ENCODE results near the gene LGALS4.

Gene LGALS4

DNA sequence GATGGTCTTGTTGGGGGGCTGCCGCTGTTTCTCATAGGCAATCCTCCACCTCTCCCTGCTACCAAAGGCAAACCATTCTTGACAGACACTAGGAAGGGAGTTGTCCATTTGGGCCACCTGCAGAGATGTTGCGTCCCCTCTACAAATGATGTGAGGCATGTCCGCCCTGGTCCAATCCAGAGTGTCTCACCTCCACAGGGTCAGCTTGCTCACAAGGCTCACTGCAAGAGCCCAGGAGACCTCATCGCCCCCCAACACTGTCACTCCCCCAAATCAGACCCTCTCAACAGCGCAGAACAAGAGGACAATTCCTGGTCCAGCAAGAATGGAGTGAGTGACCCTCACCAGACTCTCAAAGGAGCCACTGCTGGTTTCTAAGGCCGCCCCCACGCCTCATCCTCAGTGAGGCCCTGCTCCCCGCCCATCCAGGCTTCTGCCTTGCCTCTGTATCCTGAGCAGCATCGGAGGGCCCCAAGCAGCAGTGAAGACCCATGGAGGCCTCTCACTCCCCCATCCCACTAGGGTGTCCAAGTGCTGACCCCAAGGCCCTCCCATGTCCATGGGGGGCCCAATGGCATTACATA is 30.5 kb upstream of the LGALS4 start:
- peaks cover 74% of the 10 kb centered on the region for H3K36me3 ChIP-seq (ENCODE audit: control insufficient read depth, insufficient read depth, low read length)
- no peaks in the 10 kb centered on the region for H3K27me3 ChIP-seq (replicated peaks; ENCODE audit: control insufficient read depth, insufficient read depth, low read length)
- H3K4me3 ChIP-seq (replicated peaks; ENCODE audit: low read depth, low read length) = no peak overlapping the region
- TF ChIP-seq, protein P1, sequence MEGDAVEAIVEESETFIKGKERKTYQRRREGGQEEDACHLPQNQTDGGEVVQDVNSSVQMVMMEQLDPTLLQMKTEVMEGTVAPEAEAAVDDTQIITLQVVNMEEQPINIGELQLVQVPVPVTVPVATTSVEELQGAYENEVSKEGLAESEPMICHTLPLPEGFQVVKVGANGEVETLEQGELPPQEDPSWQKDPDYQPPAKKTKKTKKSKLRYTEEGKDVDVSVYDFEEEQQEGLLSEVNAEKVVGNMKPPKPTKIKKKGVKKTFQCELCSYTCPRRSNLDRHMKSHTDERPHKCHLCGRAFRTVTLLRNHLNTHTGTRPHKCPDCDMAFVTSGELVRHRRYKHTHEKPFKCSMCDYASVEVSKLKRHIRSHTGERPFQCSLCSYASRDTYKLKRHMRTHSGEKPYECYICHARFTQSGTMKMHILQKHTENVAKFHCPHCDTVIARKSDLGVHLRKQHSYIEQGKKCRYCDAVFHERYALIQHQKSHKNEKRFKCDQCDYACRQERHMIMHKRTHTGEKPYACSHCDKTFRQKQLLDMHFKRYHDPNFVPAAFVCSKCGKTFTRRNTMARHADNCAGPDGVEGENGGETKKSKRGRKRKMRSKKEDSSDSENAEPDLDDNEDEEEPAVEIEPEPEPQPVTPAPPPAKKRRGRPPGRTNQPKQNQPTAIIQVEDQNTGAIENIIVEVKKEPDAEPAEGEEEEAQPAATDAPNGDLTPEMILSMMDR (IDR thresholded peaks at IDR 0.05; ENCODE audit: insufficient read depth, low read length, poor library complexity, severe bottlenecking) = no peak
- no peak for DNase-seq (ENCODE audit: extremely low read depth, insufficient read length)

DNA sequence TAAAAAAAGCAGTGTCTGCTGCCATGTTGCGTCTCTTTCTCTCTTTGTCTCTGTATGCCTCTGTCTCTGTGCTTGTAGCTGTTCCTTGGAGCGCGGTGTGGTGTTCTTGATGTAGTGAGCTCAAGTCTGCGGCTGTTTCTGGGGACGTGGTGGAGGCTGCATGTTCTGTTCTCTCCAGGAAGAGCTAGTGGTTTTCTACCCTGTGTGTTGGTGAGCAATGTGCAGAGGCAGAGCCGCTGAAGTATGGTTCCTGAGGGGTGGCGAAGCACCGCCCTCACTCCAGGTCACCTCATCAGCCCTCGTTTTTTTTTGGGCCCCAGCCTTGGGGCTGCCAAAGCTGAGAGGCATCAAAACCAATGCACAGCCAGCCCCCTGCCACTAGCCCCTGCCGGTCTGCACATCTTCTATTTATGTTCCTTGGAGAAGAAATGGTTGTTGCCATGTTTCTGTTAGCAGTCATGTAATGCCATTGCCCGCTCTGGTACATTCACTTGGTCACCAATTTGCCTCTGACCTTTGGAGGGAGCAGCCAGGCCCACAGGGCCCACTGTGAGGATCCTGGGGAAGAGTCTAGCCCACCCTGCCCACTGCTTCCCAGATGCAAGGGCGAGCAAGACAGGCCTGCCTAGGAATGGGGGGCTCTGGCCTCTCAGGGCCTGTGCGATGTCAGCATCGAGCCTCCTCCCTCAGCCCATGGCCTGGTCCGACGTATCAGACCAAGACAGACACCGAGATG is 29.9 kb upstream of the LGALS4 start:
- Histone ChIP-seq H3K4me3 (replicated peaks; ENCODE audit: low read depth, low read length) (no peak overlapping the region), H3K36me3 (ENCODE audit: control insufficient read depth, insufficient read depth, low read length) (peaks cover 78% of the 10 kb centered on the region), H3K27me3 (replicated peaks; ENCODE audit: control insufficient read depth, insufficient read depth, low read length) (no peaks in the 10 kb centered on the region)
- no peak for DNase-seq (ENCODE audit: extremely low read depth, insufficient read length)
- TF ChIP-seq, protein P1 (IDR thresholded peaks at IDR 0.05; ENCODE audit: insufficient read depth, low read length, poor library complexity, severe bottlenecking) = no peak

DNA sequence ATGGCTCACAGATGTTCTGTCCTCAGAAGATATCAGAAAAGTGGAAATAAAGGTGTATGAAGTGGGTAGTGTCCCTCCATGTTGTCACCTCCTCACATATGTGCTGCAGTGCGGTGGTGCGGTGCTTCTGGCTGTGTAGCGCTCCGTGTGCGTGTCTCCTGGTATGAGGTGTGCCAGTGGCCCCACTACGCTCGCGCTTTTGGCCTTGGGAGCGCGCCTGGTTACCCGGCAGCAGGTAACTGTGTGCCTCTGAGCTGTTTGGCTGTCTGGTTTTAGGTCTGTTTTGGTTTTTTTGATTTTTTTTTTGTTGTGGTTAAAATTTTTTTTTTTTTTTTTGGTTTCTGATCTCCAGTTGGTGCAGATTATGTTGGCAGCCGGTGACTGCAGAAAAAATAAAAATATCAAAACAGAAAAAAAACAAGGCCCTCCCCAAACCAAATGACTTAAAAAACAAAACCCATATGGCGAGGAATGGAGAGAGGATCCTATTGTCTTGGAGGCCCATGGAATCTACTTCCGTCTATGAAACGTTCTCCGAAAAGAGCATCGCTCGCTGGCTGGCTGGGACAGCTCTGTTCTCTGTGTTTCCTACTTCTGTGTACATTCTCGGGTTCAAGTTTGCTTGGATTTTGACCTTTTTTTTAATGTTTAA is 29.2 kb upstream of the LGALS4 start:
- TF ChIP-seq, protein P1 (IDR thresholded peaks at IDR 0.05; ENCODE audit: insufficient read depth, low read length, poor library complexity, severe bottlenecking) = no peak
- no peak for DNase-seq (ENCODE audit: extremely low read depth, insufficient read length)
- Histone ChIP-seq H3K4me3 (replicated peaks; ENCODE audit: low read depth, low read length) (no peak overlapping the region), H3K36me3 (ENCODE audit: control insufficient read depth, insufficient read depth, low read length) (peaks cover 78% of the 10 kb centered on the region), H3K27me3 (replicated peaks; ENCODE audit: control insufficient read depth, insufficient read depth, low read length) (no peaks in the 10 kb centered on the region)

DNA sequence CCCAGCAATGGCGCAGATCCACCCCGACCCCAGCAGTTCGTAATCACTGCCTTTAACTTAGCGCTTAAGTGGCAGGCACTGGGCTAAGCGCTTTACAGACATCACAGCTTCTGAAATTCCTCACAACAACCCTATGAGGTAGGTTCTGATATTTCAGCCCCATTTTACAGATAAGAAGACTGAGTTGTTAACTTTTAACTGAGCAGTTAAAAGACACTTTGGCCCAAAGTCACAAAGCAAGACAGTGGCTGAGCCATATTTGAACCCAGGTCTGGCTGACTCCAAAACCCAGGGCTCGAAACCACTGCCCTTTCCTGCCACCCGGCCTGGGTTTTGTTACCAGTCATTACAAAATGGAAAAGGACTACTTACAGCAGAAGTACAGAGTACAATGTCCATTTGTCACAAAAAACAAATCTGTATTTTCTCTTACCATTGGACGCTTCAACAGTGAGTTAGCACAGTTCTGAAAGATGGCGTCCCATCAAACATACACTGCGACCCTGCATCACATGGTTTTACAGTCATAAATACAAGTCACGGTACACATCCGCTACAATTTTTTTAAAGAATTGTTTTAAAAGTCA is 28.5 kb upstream of the LGALS4 start:
- DNase-seq (ENCODE audit: extremely low read depth, insufficient read length) = no peak
- TF ChIP-seq, protein P1 (IDR thresholded peaks at IDR 0.05; ENCODE audit: insufficient read depth, low read length, poor library complexity, severe bottlenecking) = no peak
- no peaks in the 10 kb centered on the region for H3K27me3 ChIP-seq (replicated peaks; ENCODE audit: control insufficient read depth, insufficient read depth, low read length)
- H3K4me3 ChIP-seq (replicated peaks; ENCODE audit: low read depth, low read length) = no peak overlapping the region
- H3K36me3 ChIP-seq (ENCODE audit: control insufficient read depth, insufficient read depth, low read length) = peaks cover 78% of the 10 kb centered on the region

DNA sequence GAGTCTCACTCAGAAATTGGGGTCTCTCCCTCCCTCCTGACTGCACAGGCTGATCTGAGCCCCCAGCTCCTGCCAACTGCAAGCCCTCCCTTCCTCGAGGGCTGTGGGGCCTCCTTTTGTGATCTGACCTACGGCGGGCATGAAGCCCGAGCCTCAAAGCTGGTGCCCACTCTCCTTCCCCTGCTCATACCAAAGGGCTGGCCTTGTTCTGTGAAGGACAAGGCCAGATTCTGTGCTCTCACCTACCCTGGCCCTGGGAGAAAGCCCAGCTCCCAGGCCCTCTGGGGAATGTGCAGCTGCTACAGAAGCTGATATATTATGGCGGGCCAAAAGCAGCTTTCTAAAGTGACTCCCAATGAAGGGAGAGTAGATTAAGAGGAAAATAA is 27.8 kb upstream of the LGALS4 start:
- H3K27me3 ChIP-seq (replicated peaks; ENCODE audit: control insufficient read depth, insufficient read depth, low read length) = no peaks in the 10 kb centered on the region
- no peak overlapping the region for H3K4me3 ChIP-seq (replicated peaks; ENCODE audit: low read depth, low read length)
- DNase-seq (ENCODE audit: extremely low read depth, insufficient read length) = no peak
- TF ChIP-seq, protein P1 (IDR thresholded peaks at IDR 0.05; ENCODE audit: insufficient read depth, low read length, poor library complexity, severe bottlenecking) = no peak
- peaks cover 77% of the 10 kb centered on the region for H3K36me3 ChIP-seq (ENCODE audit: control insufficient read depth, insufficient read depth, low read length)
